ENCODE results near the gene GAS5.

Gene GAS5

GRCh38 chr1:173900992-173901391 is 33.2 kb upstream of the GAS5 start:
- no peak for TF ChIP-seq CTCF (IDR thresholded peaks at IDR 0.05)
- TF ChIP-seq ZFX (IDR thresholded peaks at IDR 0.05; ENCODE audit: borderline replicate concordance), result no peak
- no peak overlapping the region for H3K27ac ChIP-seq

- H3K27ac ChIP-seq, result no peak overlapping the region
Observed at GRCh38 chr1:173900427-173900826, 32.6 kb upstream of the GAS5 start.

GRCh38 chr1:173894189-173894588 is 26.4 kb upstream of the GAS5 start:
- no peak overlapping the region for H3K27ac ChIP-seq
- TF ChIP-seq CTCF (IDR thresholded peaks at IDR 0.05) (no peak), ZFX (IDR thresholded peaks at IDR 0.05; ENCODE audit: borderline replicate concordance) (no peak)

More at GRCh38 chr1:173900427-173900826, 32.6 kb upstream of the GAS5 start:
- TF ChIP-seq ZFX (IDR thresholded peaks at IDR 0.05; ENCODE audit: borderline replicate concordance), result no peak
- no peak for TF ChIP-seq CTCF (IDR thresholded peaks at IDR 0.05)

- no peak overlapping the region for H3K27ac ChIP-seq
- TF ChIP-seq ZFX (IDR thresholded peaks at IDR 0.05; ENCODE audit: borderline replicate concordance) (no peak), CTCF (IDR thresholded peaks at IDR 0.05) (no peak)
Observed at GRCh38 chr1:173893611-173894010, 25.8 kb upstream of the GAS5 start.

GRCh38 chr1:173889885-173890284 is 22.1 kb upstream of the GAS5 start:
- TF ChIP-seq ZFX (IDR thresholded peaks at IDR 0.05; ENCODE audit: borderline replicate concordance) (no peak), CTCF (IDR thresholded peaks at IDR 0.05) (no peak)
- no peak overlapping the region for H3K27ac ChIP-seq

GRCh38 chr1:173888749-173889148 is 21.0 kb upstream of the GAS5 start:
- H3K27ac ChIP-seq, result no peak overlapping the region
- TF ChIP-seq ZFX (IDR thresholded peaks at IDR 0.05; ENCODE audit: borderline replicate concordance), result no peak
- TF ChIP-seq CTCF (IDR thresholded peaks at IDR 0.05), result no peak

GRCh38 chr1:173887627-173888026 is 19.8 kb upstream of the GAS5 start:
- TF ChIP-seq ZFX (IDR thresholded peaks at IDR 0.05; ENCODE audit: borderline replicate concordance), result no peak
- no peak for TF ChIP-seq CTCF (IDR thresholded peaks at IDR 0.05)
- no peak overlapping the region for H3K27ac ChIP-seq

Measured in 22Rv1 (cell line).